HCT116 (cell line): ENCODE measurements around the gene DHRSX. TPM values are rescaled to one million over a fixed set of nuclear protein-coding genes. Genes with fewer than 3 reads are reported as not detected.

Experiments
- ATAC-seq: fragments of 200-7000 bp; cut with Tn5 transposase; 2 replicates; pipeline ENCODE4 v1.9.1; 2020; ENCODE audit warnings: mild to moderate bottlenecking, moderate library complexity
- BruUV-seq: library from RNA; stranded (reverse); fragments of 400-500 nt; replicated peaks from 2 replicates; lab custom pipeline; 2021; lab: Mats Ljungman, UMichigan
- CTCF ChIA-PET: fragments of 300-600 bp; sonication (Branson Sonifier 250); formaldehyde crosslinking; loops from one replicate; lab custom pipeline; 2021; ENCODE audit warnings: antibody characterized with exemption; lab: Charles Lee
- POLR2A ChIA-PET: fragments of 300-600, 350-600 bp; sonication (Branson Sonifier 250); formaldehyde crosslinking; loops from one replicate; lab custom pipeline; 2021; ENCODE audit warnings: antibody characterized with exemption; lab: Charles Lee
- RAD21 ChIA-PET, 2 experiments: fragments of 300-600 bp; sonication (Branson Sonifier 250); formaldehyde crosslinking; loops; one replicate each; lab custom pipeline; 2023; ENCODE audit warnings: low total read pairs in 2 of 2; ENCODE audit not compliant: uncharacterized antibody in 2 of 2, unreplicated experiment in 2 of 2, low non-redundant PET in 1 of 2; lab: Charles Lee
- DNase-seq: peaks from one replicate; pipeline ENCODE4 v3.0.0-alpha.2; 2010; ENCODE audit warnings: low read depth, low spot score
- H2AFZ ChIP-seq: fragments of 200-600 bp; shearing (Covaris generic), sonication (generic); 2 replicates; pipeline ENCODE4 v1.6.1; 2017; ENCODE audit warnings: low read depth, mixed run types, mixed read lengths, antibody characterized with exemption, low read length; ENCODE audit not compliant: poor library complexity, severe bottlenecking
- H3K27ac ChIP-seq: 2 replicates; pipeline ENCODE4 v1.5.1; 2012; ENCODE audit warnings: low read depth, low read length
- H3K27me3 ChIP-seq: fragments of 200-600 bp; sonication (generic); 2 replicates; pipeline ENCODE4 v1.6.1; 2016; ENCODE audit warnings: mixed run types, low read length, mixed read lengths; ENCODE audit not compliant: insufficient read depth
- H3K36me3 ChIP-seq, 2 experiments: fragments of 200-500 bp in 1 of 2; fragments of 200-600 bp in 1 of 2; sonication (Bioruptor generic) in 1 of 2; sonication (generic) in 1 of 2; 2 replicates each; pipeline versions ENCODE4 v1.5.1 to v1.6.1; 2014 to 2016; ENCODE audit warnings: low read length in 2 of 2, inconsistent platforms in 1 of 2, mixed read lengths in 1 of 2, mixed run types in 1 of 2; ENCODE audit not compliant: insufficient read depth in 2 of 2, control insufficient read depth in 1 of 2
- H3K4me1 ChIP-seq, 2 experiments: fragments of 200-600 bp in 1 of 2; sonication (generic) in 1 of 2; 2 replicates each; pipeline versions ENCODE4 v1.5.1 to v1.6.1; 2012 to 2017; ENCODE audit warnings: low read length in 2 of 2, inconsistent platforms in 1 of 2, mild to moderate bottlenecking in 1 of 2, mixed read lengths in 1 of 2, mixed run types in 1 of 2, moderate library complexity in 1 of 2; ENCODE audit not compliant: insufficient read depth in 2 of 2, control insufficient read depth in 1 of 2
- H3K4me2 ChIP-seq: fragments of 200-600 bp; sonication (generic); 2 replicates; pipeline ENCODE4 v1.6.1; 2017; ENCODE audit warnings: mixed run types, low read length, mixed read lengths
- H3K4me3 ChIP-seq, 2 experiments: fragments of 200-600 bp in 1 of 2; sonication (generic) in 1 of 2; replicated peaks in 1 of 2; 2 replicates each; pipeline ENCODE4 v1.5.1; 2011 to 2016; ENCODE audit warnings: low read length in 2 of 2, control low read depth in 1 of 2, low read depth in 1 of 2, mild to moderate bottlenecking in 1 of 2, mixed read lengths in 1 of 2, mixed run types in 1 of 2
- H3K79me2 ChIP-seq: fragments of 200-600 bp; sonication (generic); 2 replicates; pipeline ENCODE4 v1.6.1; 2017; ENCODE audit warnings: mild to moderate bottlenecking, mixed run types, low read length, moderate library complexity, mixed read lengths; ENCODE audit not compliant: insufficient read depth
- H3K9ac ChIP-seq: fragments of 200-600 bp; sonication (generic); 2 replicates; pipeline ENCODE4 v1.6.1; 2016; ENCODE audit warnings: low read length, mixed read lengths
- H3K9me2 ChIP-seq: fragments of 200-600 bp; sonication (generic), shearing (Covaris generic); 2 replicates; pipeline ENCODE4 v1.6.1; 2017; ENCODE audit warnings: mixed run types, mild to moderate bottlenecking, moderate library complexity; ENCODE audit not compliant: insufficient read depth
- H3K9me3 ChIP-seq, 2 experiments: fragments of 200-500 bp in 1 of 2; fragments of 200-600 bp in 1 of 2; sonication (Bioruptor generic) in 1 of 2; sonication (generic) in 1 of 2; 2 replicates each; pipeline ENCODE4 v1.6.1; 2014 to 2017; ENCODE audit warnings: low read length in 2 of 2, mixed read lengths in 2 of 2, inconsistent platforms in 1 of 2, low read depth in 1 of 2, mild to moderate bottlenecking in 1 of 2, mixed run types in 1 of 2, moderate library complexity in 1 of 2; ENCODE audit not compliant: control insufficient read depth in 1 of 2, insufficient read depth in 1 of 2
- H4K20me1 ChIP-seq: fragments of 200-600 bp; sonication (generic), shearing (Covaris generic); 2 replicates; pipeline ENCODE4 v1.6.1; 2017; ENCODE audit warnings: mixed run types, mild to moderate bottlenecking, moderate library complexity; ENCODE audit not compliant: insufficient read depth
- ELF1 ChIP-seq: IDR thresholded peaks from 2 replicates; pipeline ENCODE4 v1.6.1; 2012; ENCODE audit warnings: low read depth, borderline replicate concordance
- EZH2 ChIP-seq: fragments of 200-600 bp; sonication (generic); IDR thresholded peaks from 2 replicates; pipeline ENCODE4 v1.6.1; 2017; ENCODE audit warnings: antibody characterized with exemption, mixed run types
- EZH2phosphoT487 ChIP-seq: fragments of 200-600 bp; IDR thresholded peaks from 2 replicates; pipeline ENCODE4 v1.6.1; 2018; ENCODE audit warnings: antibody characterized with exemption, borderline replicate concordance
- FOSL1 ChIP-seq: IDR thresholded peaks from 2 replicates; pipeline ENCODE4 v1.6.1; 2012; ENCODE audit warnings: low read depth
- POLR2A ChIP-seq: IDR thresholded peaks from 2 replicates; pipeline ENCODE4 v1.7.0; 2011; ENCODE audit warnings: borderline replicate concordance; ENCODE audit not compliant: insufficient read depth, insufficient read length; ENCODE audit errors: extremely low read depth
- POLR2AphosphoS5 ChIP-seq: IDR thresholded peaks from 2 replicates; pipeline ENCODE4 v1.6.1; 2011; ENCODE audit warnings: mild to moderate bottlenecking, low read depth, low read length, moderate library complexity
- RAD21 ChIP-seq: IDR thresholded peaks from 2 replicates; pipeline ENCODE4 v1.6.1; 2012; ENCODE audit warnings: low read depth, mild to moderate bottlenecking
- SIN3A ChIP-seq: IDR thresholded peaks from 2 replicates; pipeline ENCODE4 v1.6.1; 2012; ENCODE audit warnings: low read depth
- SP1 ChIP-seq: IDR thresholded peaks from 2 replicates; pipeline ENCODE4 v1.6.1; 2012; ENCODE audit warnings: low read depth
- SRF ChIP-seq: IDR thresholded peaks from 2 replicates; pipeline ENCODE4 v1.6.1; 2012; ENCODE audit warnings: low read depth
- TCF7L2 ChIP-seq: IDR thresholded peaks from 2 replicates; pipeline ENCODE4 v1.7.0; 2011; ENCODE audit warnings: borderline replicate concordance, inconsistent platforms; ENCODE audit not compliant: insufficient read depth, insufficient read length; ENCODE audit errors: extremely low read depth
- YY1 ChIP-seq: IDR thresholded peaks from 2 replicates; pipeline ENCODE4 v1.6.1; 2011; ENCODE audit warnings: low read length, low read depth, moderate library complexity, mild to moderate bottlenecking; ENCODE audit not compliant: insufficient replicate concordance; ENCODE audit errors: extremely low read depth
- ZFX ChIP-seq: fragments of 450-650 bp; IDR thresholded peaks from 2 replicates; pipeline ENCODE4 v1.6.1; 2017
- ZNF274 ChIP-seq: fragments of 200-500 bp; sonication (Bioruptor generic); IDR thresholded peaks from 2 replicates; pipeline ENCODE4 v1.6.1; 2014; ENCODE audit warnings: mild to moderate bottlenecking, low read depth, low read length, inconsistent platforms
- intact Hi-C: fragments of 100-400 bp; cut with micrococcal nuclease; formaldehyde crosslinking; loops from 2 replicates; pipeline ENCODE4 v1.10.0; 2022
- total RNA-seq: library from RNA; stranded (reverse); gene quantifications from one replicate; pipeline ENCODE4 v1.2.1, GENCODE V29; 2021; ENCODE audit not compliant: unreplicated experiment
- TF ChIP-seq, protein P1 (sequence below): IDR thresholded peaks from 2 replicates; pipeline ENCODE4 v1.6.1; 2011; ENCODE audit warnings: mild to moderate bottlenecking, low read length, moderate library complexity; ENCODE audit not compliant: insufficient replicate concordance; ENCODE audit errors: extremely low read depth
- TF ChIP-seq, protein P2 (sequence below): IDR thresholded peaks from 2 replicates; pipeline ENCODE4 v1.6.1; 2012; ENCODE audit warnings: low read depth
- TF ChIP-seq, protein P3 (sequence below): IDR thresholded peaks from 2 replicates; pipeline ENCODE4 v1.6.1; 2012
- TF ChIP-seq, protein P4 (sequence below), 3 experiments: fragments of 200-600 bp in 1 of 3; sonication (generic) in 1 of 3; IDR thresholded peaks in 2 of 3; conservative IDR thresholded peaks in 1 of 3; 2 replicates each; pipeline ENCODE4 v1.5.1; 2012 to 2017; ENCODE audit warnings: low read depth in 2 of 3, low read length in 2 of 3, antibody characterized with exemption in 1 of 3, borderline replicate concordance in 1 of 3, control low read depth in 1 of 3, mild to moderate bottlenecking in 1 of 3, mixed read lengths in 1 of 3, mixed run types in 1 of 3, moderate library complexity in 1 of 3; ENCODE audit not compliant: insufficient read depth in 1 of 3
- TF ChIP-seq, protein P5 (sequence below): IDR thresholded peaks from 2 replicates; pipeline ENCODE4 v1.6.1; 2012

DHRSX gene
- total RNA-seq, 1 experiment from 2014 or later: 11.9 TPM

DNA sequence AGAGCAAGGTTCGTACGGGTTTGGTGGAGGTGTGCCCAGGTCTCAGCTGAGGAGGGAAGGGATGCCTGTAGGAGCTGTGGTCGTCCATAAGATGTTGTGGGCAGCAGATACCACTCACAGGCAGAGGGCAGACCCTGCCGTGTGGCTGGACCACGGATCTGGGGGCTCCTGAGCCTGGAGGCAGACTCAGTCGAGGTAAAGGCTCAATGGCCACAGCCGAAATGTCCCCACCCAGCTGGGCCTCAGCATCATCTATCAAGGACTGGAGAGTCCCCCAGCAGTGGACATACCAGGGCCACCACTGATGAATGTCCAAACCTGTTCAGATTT, 98.5 kb downstream of the DHRSX start:
- no peaks in the 10 kb centered on the region for H3K9me2 ChIP-seq
- RAD21 ChIA-PET: no interaction called here
- TSS peak; percentile 90 for BruUV-seq
- H3K27me3 ChIP-seq: no peaks in the 10 kb centered on the region
- H2AFZ ChIP-seq: no peak overlapping the region
- peak overlapping the region; percentile 29 to 49 for H3K4me3 ChIP-seq
- POLR2A ChIA-PET: no interaction called here
- peaks cover 0 to 5% of the 10 kb centered on the region in 2 experiments; a peak in 1 of 4 replicates for H3K36me3 ChIP-seq
- H4K20me1 ChIP-seq: no peaks in the 10 kb centered on the region
- H3K4me1 ChIP-seq: peaks cover 47 to 70% of the 10 kb centered on the region in 2 experiments
- DNase-seq (no peak), ATAC-seq (peak; percentile 39)
- TF ChIP-seq, protein P1, sequence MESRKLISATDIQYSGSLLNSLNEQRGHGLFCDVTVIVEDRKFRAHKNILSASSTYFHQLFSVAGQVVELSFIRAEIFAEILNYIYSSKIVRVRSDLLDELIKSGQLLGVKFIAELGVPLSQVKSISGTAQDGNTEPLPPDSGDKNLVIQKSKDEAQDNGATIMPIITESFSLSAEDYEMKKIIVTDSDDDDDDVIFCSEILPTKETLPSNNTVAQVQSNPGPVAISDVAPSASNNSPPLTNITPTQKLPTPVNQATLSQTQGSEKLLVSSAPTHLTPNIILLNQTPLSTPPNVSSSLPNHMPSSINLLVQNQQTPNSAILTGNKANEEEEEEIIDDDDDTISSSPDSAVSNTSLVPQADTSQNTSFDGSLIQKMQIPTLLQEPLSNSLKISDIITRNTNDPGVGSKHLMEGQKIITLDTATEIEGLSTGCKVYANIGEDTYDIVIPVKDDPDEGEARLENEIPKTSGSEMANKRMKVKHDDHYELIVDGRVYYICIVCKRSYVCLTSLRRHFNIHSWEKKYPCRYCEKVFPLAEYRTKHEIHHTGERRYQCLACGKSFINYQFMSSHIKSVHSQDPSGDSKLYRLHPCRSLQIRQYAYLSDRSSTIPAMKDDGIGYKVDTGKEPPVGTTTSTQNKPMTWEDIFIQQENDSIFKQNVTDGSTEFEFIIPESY: no peak
- TF ChIP-seq EZH2phosphoT487: no peak
- TF ChIP-seq, protein P2, sequence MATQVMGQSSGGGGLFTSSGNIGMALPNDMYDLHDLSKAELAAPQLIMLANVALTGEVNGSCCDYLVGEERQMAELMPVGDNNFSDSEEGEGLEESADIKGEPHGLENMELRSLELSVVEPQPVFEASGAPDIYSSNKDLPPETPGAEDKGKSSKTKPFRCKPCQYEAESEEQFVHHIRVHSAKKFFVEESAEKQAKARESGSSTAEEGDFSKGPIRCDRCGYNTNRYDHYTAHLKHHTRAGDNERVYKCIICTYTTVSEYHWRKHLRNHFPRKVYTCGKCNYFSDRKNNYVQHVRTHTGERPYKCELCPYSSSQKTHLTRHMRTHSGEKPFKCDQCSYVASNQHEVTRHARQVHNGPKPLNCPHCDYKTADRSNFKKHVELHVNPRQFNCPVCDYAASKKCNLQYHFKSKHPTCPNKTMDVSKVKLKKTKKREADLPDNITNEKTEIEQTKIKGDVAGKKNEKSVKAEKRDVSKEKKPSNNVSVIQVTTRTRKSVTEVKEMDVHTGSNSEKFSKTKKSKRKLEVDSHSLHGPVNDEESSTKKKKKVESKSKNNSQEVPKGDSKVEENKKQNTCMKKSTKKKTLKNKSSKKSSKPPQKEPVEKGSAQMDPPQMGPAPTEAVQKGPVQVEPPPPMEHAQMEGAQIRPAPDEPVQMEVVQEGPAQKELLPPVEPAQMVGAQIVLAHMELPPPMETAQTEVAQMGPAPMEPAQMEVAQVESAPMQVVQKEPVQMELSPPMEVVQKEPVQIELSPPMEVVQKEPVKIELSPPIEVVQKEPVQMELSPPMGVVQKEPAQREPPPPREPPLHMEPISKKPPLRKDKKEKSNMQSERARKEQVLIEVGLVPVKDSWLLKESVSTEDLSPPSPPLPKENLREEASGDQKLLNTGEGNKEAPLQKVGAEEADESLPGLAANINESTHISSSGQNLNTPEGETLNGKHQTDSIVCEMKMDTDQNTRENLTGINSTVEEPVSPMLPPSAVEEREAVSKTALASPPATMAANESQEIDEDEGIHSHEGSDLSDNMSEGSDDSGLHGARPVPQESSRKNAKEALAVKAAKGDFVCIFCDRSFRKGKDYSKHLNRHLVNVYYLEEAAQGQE: no peak
- TF ChIP-seq, protein P3, sequence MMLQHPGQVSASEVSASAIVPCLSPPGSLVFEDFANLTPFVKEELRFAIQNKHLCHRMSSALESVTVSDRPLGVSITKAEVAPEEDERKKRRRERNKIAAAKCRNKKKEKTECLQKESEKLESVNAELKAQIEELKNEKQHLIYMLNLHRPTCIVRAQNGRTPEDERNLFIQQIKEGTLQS: no peak
- TF ChIP-seq POLR2AphosphoS5: no peak
- no peak for TF ChIP-seq RAD21
- TF ChIP-seq YY1: no peak
- TF ChIP-seq ELF1: no peak
- TF ChIP-seq FOSL1: no peak
- no peak for TF ChIP-seq SIN3A
- TF ChIP-seq, protein P4, sequence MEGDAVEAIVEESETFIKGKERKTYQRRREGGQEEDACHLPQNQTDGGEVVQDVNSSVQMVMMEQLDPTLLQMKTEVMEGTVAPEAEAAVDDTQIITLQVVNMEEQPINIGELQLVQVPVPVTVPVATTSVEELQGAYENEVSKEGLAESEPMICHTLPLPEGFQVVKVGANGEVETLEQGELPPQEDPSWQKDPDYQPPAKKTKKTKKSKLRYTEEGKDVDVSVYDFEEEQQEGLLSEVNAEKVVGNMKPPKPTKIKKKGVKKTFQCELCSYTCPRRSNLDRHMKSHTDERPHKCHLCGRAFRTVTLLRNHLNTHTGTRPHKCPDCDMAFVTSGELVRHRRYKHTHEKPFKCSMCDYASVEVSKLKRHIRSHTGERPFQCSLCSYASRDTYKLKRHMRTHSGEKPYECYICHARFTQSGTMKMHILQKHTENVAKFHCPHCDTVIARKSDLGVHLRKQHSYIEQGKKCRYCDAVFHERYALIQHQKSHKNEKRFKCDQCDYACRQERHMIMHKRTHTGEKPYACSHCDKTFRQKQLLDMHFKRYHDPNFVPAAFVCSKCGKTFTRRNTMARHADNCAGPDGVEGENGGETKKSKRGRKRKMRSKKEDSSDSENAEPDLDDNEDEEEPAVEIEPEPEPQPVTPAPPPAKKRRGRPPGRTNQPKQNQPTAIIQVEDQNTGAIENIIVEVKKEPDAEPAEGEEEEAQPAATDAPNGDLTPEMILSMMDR (IDR thresholded peaks at IDR 0.05 in 2 of 3, conservative IDR thresholded peaks at IDR 0.05 in 1 of 3; ENCODE audit: borderline replicate concordance in 1 of 3, insufficient read depth in 1 of 3, low read depth in 2 of 3, low read length in 2 of 3): no peak
- TF ChIP-seq EZH2: no peak
- no peak for TF ChIP-seq SP1
- no peak for TF ChIP-seq POLR2A
- TF ChIP-seq, protein P5, sequence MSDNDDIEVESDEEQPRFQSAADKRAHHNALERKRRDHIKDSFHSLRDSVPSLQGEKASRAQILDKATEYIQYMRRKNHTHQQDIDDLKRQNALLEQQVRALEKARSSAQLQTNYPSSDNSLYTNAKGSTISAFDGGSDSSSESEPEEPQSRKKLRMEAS: no peak
- TF ChIP-seq ZNF274: no peak
- TF ChIP-seq TCF7L2: no peak
- TF ChIP-seq ZFX: no peak
- no peak for TF ChIP-seq SRF
- no peaks in the 10 kb centered on the region for H3K9me3 ChIP-seq
- CTCF ChIA-PET: no interaction called here
- intact Hi-C loops: no loop called here
- H3K27ac ChIP-seq: peak overlapping the region; percentile 91
- H3K4me2 ChIP-seq: peak overlapping the region; percentile 74
- no peaks in the 10 kb centered on the region for H3K79me2 ChIP-seq
- H3K9ac ChIP-seq: peak overlapping the region; percentile 70
